Measurements from ENCODE around the gene PIP5K1A.
"Not testable (repeated sequence)": the region's sequence is repeated elsewhere in the genome, so short reads cannot be mapped to it uniquely, and the experiment has no call there.

PIP5K1A gene

DNA sequence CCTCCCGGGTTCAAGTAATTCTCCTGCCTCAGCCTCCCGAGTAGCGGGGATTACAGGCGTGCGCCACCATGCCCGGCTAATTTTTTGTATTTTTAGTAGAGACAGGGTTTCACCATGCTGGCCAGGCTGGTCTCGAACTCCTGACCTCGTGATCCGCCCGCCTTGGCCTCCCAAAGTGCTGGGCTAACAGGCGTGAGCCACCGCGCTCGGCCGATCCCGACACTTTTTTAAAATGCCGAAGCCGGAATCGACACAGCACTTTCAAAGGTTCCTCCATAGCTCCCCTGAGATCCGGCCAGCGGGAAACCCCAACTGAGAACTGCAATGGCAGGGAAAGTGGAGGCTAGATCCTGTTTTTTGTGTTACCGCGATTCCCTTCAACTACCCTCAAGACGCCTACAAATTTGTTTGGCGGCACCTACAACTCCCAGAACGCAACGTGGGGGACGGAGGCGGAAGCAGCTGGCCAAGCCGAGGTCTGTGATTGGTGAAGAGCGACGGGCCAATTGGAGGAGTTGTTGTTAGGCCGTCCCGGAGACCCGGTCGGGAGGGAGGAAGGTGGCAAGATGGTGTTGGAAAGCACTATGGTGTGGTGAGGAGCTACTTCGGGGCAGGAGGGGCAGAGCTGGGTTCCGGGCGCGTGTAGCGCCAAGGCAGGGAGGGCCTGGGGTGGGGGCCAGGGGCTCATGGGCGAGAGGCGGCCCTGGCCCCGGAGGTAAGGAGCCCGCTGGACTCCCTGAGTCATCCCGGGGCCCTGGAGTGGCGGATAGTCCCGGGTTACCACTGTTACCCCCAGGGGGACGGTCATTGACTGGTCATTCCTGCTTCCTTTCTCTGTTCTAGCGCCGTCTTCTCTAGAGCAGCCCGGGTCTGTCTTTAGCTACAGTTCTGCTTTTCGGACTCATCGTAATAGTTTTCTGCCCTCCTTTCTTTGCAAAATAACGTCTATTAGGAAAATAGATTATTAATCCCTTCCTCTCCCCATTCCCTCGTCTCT, 56.2 kb downstream of the PIP5K1A start, which contains the start of gene PSMD4:
PSMD4 (plus strand) TSS at position 518 of the 997 bp plus-strand sequence; CDS start at position 567, 49 bp downstream.
- peak; percentile 72 to 98 (median 90) for DNase-seq

DNA sequence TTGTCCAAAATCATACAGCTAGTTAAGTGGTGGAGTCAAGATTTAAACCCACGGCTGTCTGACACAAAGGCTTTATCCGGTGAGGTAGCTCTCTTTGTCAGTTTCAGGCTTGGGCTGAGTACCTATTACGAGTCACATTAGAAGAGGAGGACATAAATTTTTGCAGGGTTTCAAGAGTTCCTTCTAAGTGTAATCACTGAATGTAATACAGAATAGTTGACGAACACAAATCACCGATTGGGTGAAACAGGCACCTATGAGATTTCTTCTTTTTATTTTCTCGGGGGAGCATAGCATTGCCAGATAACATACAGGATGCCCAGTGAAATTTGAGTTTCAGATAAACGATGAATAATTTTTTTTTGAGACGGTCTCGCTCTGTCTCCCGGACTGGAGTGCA, 57.0 kb downstream of the PIP5K1A start:
- DNase-seq, result peak in 1 of 5 experiments; percentile 13

DNA sequence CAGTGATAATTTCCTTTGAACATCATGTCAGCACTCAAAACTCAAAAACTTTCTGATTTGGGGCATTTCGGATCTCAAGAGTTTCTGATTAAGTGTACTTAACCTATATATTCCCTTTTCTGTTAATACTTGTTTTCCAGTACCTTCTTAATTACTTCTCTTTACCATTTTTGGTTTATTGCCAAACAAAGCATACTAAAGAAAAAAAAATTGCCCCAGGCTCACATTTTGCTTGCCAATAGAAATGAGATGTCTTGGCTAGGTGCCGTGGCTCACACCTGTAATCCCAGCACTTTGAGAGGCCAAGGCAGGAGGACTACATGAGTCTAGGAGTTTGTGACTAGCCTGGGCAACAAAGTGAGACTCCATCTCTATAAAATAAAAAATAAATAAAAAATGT, 61.0 kb downstream of the PIP5K1A start:
- no peak for DNase-seq

DNA sequence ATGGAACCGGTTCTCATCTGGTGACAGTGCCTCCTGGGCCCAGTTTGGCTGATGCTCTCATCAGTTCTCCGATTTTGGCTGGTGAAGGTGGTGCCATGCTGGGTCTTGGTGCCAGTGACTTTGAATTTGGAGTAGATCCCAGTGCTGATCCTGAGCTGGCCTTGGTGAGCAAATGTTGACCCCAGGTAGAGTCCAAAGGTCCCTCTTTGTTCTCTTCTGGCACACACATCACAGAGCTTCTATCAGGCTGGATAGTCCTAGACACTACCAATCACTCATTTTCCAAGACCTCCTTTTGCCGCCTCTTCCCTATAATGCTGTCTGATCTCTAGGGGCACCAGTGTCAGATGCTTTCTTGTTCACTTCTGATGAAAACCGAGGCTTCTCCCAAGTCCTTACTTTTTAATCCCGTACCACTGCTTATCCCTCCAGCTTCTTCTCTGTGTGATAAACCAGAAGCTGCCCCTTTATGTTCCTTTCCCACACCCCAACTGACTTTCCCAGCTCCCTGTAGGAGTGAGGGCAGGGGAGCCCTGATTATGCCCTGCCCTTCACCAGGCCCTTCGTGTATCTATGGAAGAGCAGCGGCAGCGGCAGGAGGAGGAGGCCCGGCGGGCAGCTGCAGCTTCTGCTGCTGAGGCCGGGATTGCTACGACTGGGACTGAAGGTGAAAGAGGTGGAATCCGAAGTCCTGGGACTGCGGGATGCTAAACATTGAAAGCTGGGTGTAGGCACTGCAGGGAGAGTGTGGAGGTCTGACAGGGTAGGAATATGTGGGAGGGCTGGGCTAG, 67.3 kb downstream of the PIP5K1A start:
- no peak for DNase-seq

DNA sequence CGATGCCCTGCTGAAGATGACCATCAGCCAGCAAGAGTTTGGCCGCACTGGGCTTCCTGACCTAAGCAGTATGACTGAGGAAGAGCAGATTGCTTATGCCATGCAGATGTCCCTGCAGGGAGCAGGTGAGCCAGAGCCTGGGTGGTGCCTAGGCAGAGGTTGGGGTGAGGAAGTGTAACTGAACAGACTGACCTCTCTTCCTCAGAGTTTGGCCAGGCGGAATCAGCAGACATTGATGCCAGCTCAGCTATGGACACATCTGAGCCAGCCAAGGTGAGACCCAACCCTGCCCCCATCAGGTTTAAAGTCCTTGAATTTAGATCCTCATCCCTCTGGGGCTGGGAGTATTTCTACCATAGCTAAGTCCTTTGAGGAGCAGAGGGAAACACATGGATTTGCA, 68.0 kb downstream of the PIP5K1A start:
- no peak for DNase-seq

DNA sequence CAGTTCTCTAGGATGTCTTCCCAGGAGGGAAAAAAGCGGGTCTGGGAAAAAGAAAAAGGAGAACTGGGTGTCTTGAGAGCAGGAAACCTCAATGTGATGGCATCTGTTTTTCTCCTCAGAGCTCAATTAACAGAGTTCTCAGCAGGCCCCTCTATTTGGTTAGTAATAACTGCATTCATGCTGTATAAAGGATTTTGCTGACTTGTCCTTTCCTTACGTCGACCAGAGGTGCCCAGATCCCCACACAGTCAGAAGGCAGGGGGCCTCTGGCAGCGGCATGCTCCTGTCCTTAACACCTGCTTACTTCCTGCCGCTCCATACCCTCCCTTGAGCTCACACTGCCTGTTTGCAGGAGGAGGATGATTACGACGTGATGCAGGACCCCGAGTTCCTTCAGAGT, 68.5 kb downstream of the PIP5K1A start:
- DNase-seq, result no peak

DNA sequence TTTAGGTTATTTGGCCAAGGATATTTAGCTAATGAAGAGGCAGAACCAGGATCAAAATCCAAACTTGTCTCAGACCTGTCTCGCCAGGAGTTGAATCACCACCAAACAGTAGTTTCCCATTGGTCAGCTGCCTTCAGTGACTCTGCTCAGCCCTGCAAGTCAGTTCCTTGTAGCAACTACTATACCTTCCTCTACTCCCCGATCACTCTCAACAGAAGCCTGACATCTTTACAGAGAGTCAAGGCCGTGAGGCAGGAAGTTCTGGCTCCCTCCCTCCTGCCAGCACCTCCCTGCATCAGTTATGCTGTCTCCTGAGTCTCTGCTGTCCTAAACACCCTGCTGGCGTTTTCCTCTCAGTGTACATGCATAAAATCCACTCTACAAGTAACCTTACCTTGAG, 69.4 kb downstream of the PIP5K1A start:
- no peak for DNase-seq

DNA sequence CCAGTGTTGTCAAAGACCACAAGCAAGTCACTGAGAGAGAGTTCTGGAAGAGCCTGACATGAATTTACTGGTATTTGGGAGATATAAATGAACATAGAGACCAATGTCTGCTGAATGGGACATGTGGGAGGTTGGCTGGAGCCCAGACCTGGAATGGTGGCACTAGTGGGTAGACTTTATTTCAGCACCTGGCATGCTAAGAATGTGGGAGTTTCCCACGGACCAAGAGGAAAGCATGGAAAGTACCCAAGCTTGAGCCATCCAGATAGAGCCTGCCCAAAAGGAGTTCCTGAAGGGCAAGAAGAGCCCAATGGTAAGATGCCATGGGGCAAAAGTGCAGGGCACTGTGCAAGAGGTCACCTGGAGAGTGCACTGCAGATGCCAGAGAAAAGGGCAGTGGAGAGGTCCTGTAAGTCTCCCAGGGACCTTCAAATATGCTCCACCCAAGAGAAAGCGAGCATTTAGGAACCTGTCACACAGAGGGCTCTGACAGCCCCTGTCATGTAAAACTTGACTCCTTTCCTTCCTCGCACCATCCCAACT, 75.6 kb downstream of the PIP5K1A start:
- no peak for DNase-seq

DNA sequence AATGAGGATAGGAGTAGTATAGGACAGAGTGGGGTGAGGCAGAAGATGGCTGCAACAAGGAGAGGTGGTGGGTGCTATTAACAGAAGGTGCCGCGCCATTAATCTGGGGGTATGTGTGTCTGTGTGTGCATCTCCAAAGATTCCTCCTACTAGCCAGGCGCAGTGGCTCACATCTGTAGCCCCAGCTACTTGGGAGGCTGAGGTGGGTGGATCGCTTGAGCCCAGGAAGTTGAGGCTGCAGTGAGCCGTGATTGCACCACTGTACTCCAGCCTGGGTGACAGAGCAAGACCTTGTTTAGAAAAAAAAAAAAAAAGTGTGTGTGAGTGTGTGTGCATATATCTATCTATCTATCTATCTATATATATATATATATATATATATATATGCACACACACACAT, 77.0 kb downstream of the PIP5K1A start:
- not testable (repeated sequence) for DNase-seq

DNA sequence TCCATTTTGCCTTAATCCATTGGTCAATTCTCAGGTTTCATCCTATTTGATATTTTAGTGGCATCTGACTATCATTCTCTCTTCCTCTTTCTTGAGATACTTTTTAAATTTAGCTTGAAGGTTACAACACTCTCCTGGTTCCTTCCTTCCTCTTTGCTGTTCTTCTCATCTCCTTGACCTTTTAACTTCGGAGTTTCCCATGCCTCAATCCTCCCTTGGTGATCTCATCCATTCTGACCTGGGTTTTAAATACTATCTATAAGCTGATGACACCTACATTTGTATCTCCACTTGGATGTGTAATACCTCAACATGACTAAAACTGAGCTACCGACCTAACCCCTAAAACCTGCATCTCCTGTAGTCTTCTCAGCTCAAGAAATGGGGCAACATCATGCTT, 78.9 kb downstream of the PIP5K1A start:
- no peak for DNase-seq

DNA sequence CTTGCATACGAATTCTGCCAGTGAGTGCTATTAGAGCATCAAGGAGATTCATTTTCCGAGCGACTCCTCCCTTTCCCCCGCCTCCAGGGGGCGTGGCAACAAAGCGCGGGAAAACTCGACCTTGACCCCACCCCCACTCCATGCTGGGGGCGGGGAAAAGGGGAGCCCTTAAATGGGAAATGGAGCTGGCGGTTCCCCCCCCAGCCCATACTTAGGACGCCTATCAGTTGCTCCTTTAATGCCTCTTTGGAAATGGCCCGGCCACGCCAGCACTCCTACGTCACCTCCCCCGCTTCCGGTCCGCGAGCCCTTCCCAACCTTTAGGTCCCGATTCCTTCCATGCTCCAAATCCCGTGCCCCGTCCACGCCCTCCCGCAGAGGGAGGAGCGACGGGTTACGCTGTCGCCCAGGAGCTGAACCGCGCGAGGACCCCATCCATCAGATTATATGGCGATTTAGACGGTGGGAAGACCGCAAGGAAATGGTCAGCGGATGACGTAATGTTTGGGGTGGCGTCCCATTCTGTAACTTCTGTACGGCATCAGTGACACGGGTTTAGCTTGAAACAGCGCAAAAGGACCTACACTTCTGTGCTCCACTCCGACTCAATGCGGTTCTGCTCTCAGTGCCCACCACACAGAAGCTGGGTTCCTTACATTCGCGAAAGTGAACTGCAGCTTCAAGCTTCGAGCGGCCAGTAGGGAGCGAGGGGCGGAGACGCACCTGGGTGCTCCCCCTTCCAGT, 83.0 kb downstream of the PIP5K1A start:
- peak; percentile 86 to 97 (median 92) for DNase-seq

DNA sequence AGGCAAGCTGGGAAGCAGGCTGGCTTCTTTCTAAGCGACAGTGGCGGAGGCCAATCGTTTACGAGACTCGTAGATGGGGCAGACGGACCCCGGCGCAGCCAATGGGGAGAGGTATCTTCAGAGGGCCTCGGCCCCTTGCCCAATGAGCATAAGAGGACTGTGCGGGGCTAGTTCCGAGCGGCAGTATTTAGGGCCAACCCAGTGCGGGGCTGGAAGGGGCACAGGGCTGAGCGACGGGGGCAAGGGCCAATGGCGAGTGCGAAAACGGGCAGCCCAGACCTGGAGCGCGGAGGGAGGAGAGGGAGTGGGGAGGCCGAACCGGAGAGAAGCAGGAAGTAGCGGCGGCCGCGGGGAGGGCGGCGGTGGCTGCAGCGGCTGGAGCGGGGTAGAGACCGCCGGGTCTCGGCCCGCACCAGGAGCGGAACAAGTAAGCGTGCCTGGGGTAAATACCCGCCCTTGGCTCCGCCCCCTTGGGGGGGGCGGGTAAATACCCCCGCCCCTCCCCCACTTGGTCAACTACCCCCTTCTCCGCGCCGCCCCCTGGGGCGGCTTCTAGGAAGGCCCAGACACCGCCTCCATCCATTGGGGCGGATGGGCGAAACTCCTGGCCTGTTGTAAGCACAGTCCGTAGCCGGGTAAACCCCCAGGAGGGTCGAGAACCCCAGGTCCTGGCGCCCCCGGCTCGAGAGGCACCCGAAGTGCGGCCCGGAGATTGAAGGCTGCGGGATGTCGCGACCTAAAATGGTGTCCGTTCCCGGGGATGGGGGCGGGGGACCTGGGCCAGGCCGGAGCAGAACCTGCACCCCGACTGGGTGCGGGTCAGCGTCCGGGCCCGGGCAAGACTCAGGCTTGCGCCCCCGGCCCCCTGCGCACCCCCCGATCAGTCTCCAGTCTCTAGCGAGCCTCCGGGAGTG, 83.9 kb downstream of the PIP5K1A start, which contains the start of gene ZNF687:
ZNF687 (plus strand) TSS at position 331 of the 914 bp plus-strand sequence. CDS start 3,993 bp downstream, outside the sequence.
- peak; percentile 93 to 100 (median 97) for DNase-seq

DNA sequence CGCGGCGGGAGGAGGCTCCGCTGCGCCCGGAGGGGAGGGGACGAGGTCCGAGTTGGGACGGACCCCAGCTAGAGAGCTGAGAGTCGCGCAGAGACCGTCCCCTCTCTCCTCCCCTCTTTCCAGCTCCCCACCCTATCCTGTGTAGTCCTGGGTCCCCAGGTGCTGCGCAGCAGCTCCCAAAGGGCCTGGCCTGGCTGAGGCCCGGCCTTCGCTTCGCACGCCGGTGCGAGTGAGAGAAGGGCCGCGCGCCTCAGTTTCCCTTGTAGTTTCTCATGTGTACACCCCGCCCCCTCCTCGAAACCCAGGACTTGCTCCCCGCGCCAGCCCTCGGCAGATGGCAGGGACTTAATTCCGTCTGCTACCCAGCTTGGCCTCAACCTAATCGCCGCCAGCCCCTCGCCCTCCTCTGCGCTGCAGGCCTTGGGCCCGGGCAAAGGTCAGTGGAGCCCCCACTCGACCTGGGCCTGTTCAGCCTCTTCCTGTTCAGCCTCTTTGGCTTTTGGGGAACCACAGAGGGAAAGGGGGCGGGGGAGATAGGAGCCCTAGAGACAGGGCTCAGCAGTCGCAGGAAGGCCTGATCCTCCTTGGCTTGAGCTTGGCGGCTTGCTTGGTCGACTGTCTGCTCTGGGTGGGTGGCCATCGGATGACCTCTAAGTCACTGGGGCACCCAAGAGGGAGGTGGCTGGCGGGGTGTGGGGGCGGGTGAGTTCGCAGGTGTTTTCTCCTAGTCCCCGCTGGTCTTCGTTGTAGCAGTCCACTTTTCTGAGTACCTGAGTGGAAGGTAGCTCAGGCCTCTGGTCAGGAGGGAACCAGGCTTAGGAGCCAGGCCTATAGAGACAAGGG, 84.8 kb downstream of the PIP5K1A start:
- peak in 2 of 5 experiments; percentile 10 to 39 for DNase-seq

DNA sequence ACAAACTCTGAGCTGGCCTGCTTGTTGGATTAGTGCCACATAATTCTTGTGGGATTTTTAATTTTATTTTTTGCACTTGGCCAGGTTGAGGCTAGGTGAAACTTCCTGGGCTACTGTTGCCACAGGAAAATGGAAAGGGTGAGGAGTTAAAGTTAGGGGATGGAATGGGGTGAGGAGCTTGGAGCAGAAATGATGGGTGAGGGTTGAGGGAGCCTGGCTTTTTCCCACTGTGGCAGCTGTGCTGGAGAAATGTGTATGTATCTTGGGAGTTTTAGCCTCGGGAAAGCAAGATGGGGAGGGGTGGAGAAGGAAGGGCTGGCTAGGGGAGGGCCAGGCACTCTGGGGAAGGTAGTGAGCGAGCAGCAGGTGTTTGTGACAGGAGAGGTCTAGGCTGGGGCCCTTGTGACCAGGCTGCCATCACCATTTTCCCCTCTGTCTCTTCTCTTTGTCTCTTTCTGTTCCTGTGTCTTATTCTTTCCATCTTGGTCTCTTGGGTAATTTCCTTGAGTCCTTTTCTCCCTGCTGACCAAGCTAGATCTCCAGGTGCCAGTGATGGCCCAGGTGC, 85.7 kb downstream of the PIP5K1A start:
- no peak for DNase-seq

DNA sequence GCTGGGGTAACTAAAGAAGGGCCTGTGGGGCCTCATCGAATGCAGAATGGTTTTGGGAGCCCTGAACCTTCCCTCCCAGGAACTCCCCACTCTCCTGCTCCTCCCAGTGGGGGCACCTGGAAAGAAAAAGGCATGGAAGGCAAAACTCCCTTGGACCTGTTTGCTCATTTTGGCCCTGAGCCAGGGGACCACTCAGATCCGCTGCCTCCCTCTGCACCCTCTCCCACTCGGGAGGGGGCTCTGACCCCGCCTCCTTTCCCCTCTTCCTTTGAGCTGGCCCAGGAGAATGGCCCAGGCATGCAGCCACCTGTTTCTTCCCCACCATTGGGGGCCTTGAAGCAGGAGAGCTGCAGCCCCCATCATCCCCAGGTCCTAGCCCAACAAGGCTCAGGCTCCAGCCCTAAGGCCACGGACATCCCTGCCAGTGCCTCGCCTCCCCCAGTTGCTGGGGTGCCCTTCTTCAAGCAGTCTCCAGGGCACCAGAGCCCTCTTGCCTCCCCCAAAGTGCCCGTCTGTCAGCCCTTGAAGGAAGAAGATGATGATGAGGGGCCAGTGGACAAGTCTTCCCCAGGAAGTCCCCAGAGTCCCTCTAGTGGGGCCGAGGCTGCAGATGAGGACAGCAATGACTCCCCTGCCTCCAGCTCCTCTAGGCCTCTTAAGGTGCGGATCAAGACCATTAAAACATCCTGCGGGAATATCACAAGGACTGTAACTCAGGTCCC, 88.4 kb downstream of the PIP5K1A start:
- no peak for DNase-seq

DNA sequence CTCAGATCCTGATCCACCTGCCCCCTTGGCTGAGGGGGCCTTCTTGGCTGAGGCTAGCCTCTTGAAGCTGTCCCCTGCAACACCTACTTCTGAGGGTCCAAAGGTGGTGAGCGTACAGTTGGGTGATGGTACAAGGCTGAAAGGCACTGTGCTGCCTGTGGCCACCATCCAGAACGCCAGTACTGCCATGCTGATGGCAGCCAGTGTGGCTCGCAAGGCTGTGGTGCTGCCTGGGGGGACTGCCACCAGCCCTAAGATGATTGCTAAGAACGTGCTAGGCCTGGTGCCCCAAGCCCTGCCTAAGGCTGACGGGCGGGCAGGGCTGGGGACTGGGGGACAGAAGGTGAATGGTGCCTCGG, 89.0 kb downstream of the PIP5K1A start:
- no peak for DNase-seq

DNA sequence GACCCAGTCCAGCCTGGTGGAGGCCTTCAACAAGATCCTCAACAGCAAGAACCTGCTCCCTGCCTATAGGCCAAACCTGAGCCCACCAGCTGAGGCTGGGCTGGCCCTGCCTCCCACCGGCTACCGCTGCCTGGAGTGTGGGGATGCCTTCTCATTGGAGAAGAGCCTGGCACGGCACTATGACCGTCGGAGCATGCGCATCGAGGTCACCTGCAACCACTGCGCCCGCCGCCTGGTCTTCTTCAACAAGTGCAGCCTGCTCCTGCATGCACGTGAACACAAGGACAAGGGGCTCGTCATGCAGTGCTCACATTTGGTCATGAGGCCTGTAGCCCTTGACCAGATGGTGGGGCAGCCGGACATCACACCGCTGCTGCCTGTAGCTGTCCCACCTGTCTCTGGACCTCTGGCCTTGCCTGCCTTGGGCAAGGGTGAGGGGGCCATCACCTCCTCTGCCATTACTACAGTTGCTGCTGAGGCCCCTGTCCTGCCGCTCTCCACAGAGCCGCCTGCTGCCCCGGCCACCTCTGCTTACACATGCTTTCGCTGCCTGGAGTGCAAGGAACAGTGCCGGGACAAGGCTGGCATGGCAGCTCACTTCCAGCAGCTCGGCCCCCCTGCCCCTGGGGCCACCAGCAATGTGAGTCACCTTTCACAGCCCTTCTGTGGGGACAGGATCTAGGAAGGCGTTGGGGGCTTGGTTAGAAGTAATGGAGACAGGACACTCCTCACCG, 89.6 kb downstream of the PIP5K1A start:
- no peak for DNase-seq

DNA sequence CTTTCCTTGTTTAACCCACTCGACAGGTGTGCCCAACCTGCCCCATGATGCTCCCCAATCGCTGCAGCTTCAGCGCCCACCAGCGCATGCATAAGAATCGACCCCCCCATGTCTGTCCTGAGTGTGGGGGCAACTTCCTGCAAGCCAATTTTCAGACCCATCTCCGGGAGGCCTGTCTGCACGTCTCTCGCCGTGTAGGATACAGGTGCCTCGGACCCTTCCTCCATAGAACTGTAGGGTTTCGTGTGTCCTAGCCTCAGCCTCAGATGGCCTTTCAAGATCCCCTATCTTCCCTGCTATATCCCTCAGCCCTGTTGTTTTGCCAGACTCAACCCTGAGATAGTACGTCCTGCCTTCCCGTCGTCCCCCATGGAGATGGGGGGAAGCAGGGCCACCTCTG, 90.2 kb downstream of the PIP5K1A start:
- no peak for DNase-seq

Data from T-helper 2 cell (primary cell).